ENCODE results near the gene CRYBG3. TPM values are rescaled to one million over a fixed set of nuclear protein-coding genes. Genes with fewer than 3 reads are reported as not detected.

CRYBG3 gene
- total RNA-seq, 4 donors from 2014 or later = 16.4 to 33.4 (median 21.6) TPM

GRCh38 chr3:97882975-97883598 lies 61.3 kb downstream of the CRYBG3 start:
- Histone ChIP-seq H3K36me3 (peaks cover 0 to 50% (median 0%) of the 10 kb centered on the region in 3 donors), H3K27me3 (no peaks in the 10 kb centered on the region), H3K4me3 (no peak overlapping the region), H3K4me1 (peaks cover 10 to 29% (median 12%) of the 10 kb centered on the region in 3 donors), H3K9me3 (no peaks in the 10 kb centered on the region), H3K27ac (peak overlapping the region in 3 of 4 donors; percentile 27 to 57 (median 37))
- intact Hi-C loops (cut with DNase I) = no loop called here
- no peak for TF ChIP-seq POLR2A (IDR thresholded peaks at IDR 0.05)
- no peak for TF ChIP-seq CTCF (IDR thresholded peaks at IDR 0.05)
- no peak for DNase-seq
- WGBS, 2 donors = 27 to 38% methylated on average over 5 of the region's 5 CpGs

- Histone ChIP-seq H3K36me3 (peaks cover 0 to 56% (median 0%) of the 10 kb centered on the region in 3 donors), H3K9me3 (no peaks in the 10 kb centered on the region), H3K4me1 (peaks cover 10 to 29% (median 12%) of the 10 kb centered on the region in 3 donors), H3K27me3 (no peaks in the 10 kb centered on the region), H3K27ac (peak overlapping the region in 3 of 4 donors; percentile 27 to 57 (median 37)), H3K4me3 (no peak overlapping the region)
- 30 to 48% methylated on average over 4 of the region's 4 CpGs for WGBS, 2 donors
- no peak for DNase-seq
- TF ChIP-seq POLR2A (IDR thresholded peaks at IDR 0.05) (no peak), CTCF (IDR thresholded peaks at IDR 0.05) (no peak)
- intact Hi-C loops (cut with DNase I) = no loop called here
Measured at GRCh38 chr3:97883736-97884135, 61.9 kb downstream of the CRYBG3 start.

GRCh38 chr3:97884586-97885123 lies 62.8 kb downstream of the CRYBG3 start:
- Histone ChIP-seq H3K9me3 (no peaks in the 10 kb centered on the region), H3K27ac (peak overlapping the region in 1 of 4 donors; percentile 23), H3K4me3 (no peak overlapping the region), H3K27me3 (no peaks in the 10 kb centered on the region), H3K4me1 (peaks cover 10 to 29% (median 12%) of the 10 kb centered on the region in 3 donors), H3K36me3 (peaks cover 0 to 65% (median 7%) of the 10 kb centered on the region in 3 donors)
- intact Hi-C loops (cut with DNase I) = no loop called here
- DNase-seq = no peak
- WGBS, 2 donors = 62 to 84% methylated on average over 2 of the region's 2 CpGs
- TF ChIP-seq CTCF (IDR thresholded peaks at IDR 0.05) (no peak), POLR2A (IDR thresholded peaks at IDR 0.05) (no peak)

- intact Hi-C loops (cut with DNase I) = no loop called here
- TF ChIP-seq CTCF (IDR thresholded peaks at IDR 0.05) (no peak), POLR2A (IDR thresholded peaks at IDR 0.05) (no peak)
- WGBS, 2 donors = 67 to 68% methylated on average over 3 of the region's 3 CpGs
- Histone ChIP-seq H3K27me3 (no peaks in the 10 kb centered on the region), H3K9me3 (no peaks in the 10 kb centered on the region), H3K27ac (peak overlapping the region in 3 of 4 donors; percentile 3 to 30 (median 18)), H3K4me1 (peaks cover 10 to 29% (median 12%) of the 10 kb centered on the region in 3 donors), H3K36me3 (peaks cover 0 to 66% (median 7%) of the 10 kb centered on the region in 3 donors), H3K4me3 (no peak overlapping the region)
- no peak for DNase-seq
Measured at GRCh38 chr3:97885931-97886824, 64.4 kb downstream of the CRYBG3 start.

Measured in esophagus squamous epithelium (tissue), 5 donors.